ENCODE results near the gene BCL2L13. TPM values are rescaled to one million over a fixed set of nuclear protein-coding genes. Genes with fewer than 3 reads are reported as not detected.

BCL2L13 gene
- total RNA-seq, 1 experiment from 2014 or later, result 38.1 TPM

DNA sequence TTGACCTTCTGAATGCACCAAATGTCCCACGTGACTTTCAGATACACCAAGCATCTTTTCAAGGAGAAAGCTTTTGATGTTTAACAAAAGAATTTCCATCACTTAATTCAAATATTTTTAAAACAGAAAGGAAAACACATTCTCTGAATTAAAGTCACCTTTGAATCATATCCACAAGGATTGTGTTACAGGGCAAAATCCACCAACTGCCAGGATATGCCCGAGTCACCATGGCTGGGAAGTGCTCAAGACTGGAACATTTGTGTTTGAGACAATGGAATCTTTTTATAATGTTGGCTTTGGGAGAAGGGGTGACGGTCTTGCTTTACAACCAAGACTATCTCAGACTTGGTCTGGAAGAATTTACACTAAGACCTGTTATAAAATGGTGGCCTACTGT lies 94.9 kb downstream of the BCL2L13 start:
- ATAC-seq, result no peak
- POLR2A ChIA-PET, result no interaction called here

DNA sequence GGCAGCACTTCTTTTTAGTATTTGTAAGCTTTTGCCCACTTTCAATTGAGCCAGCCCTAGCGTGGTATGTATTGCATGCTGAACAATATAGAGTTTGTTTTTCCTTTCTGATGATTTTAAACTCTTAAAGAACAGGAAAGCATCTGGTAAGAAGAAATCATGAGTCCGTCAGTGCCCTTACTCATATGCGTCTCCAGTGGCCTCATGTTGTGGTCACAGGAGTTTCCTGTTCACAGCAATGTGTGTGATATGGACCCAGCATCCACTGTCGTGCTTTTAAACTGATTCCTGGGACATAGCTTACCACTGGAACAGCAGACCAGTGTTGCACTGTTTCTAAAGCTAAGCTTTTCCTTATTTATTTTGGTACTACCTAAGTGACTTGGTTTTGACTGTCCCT lies 95.6 kb downstream of the BCL2L13 start:
- DNase-seq (ENCODE audit: low spot score), result no peak
- no peak overlapping the region for H3K27ac Mint-ChIP-seq
- TF ChIP-seq, protein P1, sequence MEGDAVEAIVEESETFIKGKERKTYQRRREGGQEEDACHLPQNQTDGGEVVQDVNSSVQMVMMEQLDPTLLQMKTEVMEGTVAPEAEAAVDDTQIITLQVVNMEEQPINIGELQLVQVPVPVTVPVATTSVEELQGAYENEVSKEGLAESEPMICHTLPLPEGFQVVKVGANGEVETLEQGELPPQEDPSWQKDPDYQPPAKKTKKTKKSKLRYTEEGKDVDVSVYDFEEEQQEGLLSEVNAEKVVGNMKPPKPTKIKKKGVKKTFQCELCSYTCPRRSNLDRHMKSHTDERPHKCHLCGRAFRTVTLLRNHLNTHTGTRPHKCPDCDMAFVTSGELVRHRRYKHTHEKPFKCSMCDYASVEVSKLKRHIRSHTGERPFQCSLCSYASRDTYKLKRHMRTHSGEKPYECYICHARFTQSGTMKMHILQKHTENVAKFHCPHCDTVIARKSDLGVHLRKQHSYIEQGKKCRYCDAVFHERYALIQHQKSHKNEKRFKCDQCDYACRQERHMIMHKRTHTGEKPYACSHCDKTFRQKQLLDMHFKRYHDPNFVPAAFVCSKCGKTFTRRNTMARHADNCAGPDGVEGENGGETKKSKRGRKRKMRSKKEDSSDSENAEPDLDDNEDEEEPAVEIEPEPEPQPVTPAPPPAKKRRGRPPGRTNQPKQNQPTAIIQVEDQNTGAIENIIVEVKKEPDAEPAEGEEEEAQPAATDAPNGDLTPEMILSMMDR (IDR thresholded peaks at IDR 0.05), result no peak
- TF ChIP-seq ZNF263 (CRISPR knock-in tag; IDR thresholded peaks at IDR 0.05; ENCODE audit: low read depth), result no peak
- TF ChIP-seq, protein P2, sequence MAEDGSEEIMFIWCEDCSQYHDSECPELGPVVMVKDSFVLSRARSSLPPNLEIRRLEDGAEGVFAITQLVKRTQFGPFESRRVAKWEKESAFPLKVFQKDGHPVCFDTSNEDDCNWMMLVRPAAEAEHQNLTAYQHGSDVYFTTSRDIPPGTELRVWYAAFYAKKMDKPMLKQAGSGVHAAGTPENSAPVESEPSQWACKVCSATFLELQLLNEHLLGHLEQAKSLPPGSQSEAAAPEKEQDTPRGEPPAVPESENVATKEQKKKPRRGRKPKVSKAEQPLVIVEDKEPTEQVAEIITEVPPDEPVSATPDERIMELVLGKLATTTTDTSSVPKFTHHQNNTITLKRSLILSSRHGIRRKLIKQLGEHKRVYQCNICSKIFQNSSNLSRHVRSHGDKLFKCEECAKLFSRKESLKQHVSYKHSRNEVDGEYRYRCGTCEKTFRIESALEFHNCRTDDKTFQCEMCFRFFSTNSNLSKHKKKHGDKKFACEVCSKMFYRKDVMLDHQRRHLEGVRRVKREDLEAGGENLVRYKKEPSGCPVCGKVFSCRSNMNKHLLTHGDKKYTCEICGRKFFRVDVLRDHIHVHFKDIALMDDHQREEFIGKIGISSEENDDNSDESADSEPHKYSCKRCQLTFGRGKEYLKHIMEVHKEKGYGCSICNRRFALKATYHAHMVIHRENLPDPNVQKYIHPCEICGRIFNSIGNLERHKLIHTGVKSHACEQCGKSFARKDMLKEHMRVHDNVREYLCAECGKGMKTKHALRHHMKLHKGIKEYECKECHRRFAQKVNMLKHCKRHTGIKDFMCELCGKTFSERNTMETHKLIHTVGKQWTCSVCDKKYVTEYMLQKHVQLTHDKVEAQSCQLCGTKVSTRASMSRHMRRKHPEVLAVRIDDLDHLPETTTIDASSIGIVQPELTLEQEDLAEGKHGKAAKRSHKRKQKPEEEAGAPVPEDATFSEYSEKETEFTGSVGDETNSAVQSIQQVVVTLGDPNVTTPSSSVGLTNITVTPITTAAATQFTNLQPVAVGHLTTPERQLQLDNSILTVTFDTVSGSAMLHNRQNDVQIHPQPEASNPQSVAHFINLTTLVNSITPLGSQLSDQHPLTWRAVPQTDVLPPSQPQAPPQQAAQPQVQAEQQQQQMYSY (CRISPR knock-in tag; IDR thresholded peaks at IDR 0.05), result no peak
- TF ChIP-seq TEAD1 (CRISPR knock-in tag; IDR thresholded peaks at IDR 0.05), result no peak
- TF ChIP-seq FOXK1 (CRISPR knock-in tag; IDR thresholded peaks at IDR 0.05), result no peak
- no peak for TF ChIP-seq SMAD4 (CRISPR knock-in tag; IDR thresholded peaks at IDR 0.05)
- TF ChIP-seq ZNF423 (CRISPR knock-in tag; IDR thresholded peaks at IDR 0.05), result no peak
- no peak for TF ChIP-seq ZSCAN18 (CRISPR knock-in tag; IDR thresholded peaks at IDR 0.05)
- TF ChIP-seq GRHL2 (CRISPR knock-in tag; IDR thresholded peaks at IDR 0.05; ENCODE audit: insufficient replicate concordance, severe bottlenecking), result no peak
- no peak for TF ChIP-seq CREM (CRISPR knock-in tag; IDR thresholded peaks at IDR 0.05)
- TF ChIP-seq, protein P3, sequence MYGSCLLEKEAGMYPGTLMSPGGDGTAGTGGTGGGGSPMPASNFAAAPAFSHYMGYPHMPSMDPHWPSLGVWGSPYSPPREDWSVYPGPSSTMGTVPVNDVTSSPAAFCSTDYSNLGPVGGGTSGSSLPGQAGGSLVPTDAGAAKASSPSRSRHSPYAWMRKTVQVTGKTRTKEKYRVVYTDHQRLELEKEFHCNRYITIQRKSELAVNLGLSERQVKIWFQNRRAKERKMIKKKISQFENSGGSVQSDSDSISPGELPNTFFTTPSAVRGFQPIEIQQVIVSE (CRISPR knock-in tag; IDR thresholded peaks at IDR 0.05; ENCODE audit: borderline replicate concordance), result no peak
- TF ChIP-seq, protein P4, sequence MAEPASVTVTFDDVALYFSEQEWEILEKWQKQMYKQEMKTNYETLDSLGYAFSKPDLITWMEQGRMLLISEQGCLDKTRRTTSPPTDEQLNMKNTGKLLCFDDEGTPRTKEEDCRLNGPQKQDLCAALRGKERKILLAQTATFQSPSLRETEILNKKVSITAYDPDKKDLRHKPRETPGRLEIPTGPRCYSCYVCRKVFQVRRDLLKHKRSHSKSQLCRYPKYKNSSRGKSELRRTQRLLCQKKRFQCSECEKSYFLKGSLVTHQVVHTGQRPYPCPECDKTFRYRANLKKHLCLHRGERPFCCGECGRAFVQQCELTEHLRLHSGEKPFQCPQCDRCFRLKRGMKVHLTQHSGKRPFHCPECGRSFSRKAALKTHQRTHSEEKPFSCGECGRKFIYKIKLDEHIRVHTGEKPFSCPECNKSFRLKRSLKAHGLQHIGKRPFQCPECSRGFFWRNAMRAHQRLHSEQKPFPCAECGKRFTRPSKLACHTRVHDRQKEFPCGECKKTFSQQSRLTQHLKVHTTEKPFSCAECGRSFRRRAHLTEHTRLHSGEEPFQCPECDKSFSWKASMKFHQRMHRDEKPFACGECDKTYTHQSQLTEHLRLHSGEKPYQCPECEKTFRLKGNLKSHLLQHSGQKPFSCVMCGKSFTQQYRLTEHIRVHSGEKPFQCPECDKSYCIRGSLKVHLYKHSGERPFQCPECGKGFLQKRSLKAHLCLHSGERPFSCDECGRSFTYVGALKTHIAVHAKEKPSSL (CRISPR knock-in tag; conservative IDR thresholded peaks at IDR 0.05), result no peak
- no peak for TF ChIP-seq OVOL2 (CRISPR knock-in tag; IDR thresholded peaks at IDR 0.05; ENCODE audit: borderline replicate concordance)
- no peak for TF ChIP-seq SP1 (CRISPR knock-in tag; conservative IDR thresholded peaks at IDR 0.05)
- TF ChIP-seq ATF1 (CRISPR knock-in tag; IDR thresholded peaks at IDR 0.05), result no peak
- no peak for TF ChIP-seq ZMAT4 (CRISPR knock-in tag; IDR thresholded peaks at IDR 0.05)
- no peak for TF ChIP-seq GABPB1 (CRISPR knock-in tag; IDR thresholded peaks at IDR 0.05)
- no peak for TF ChIP-seq JAZF1 (CRISPR knock-in tag; IDR thresholded peaks at IDR 0.05)

More for the DNA sequence above, 94.9 kb downstream of the BCL2L13 start:
- Mint-ChIP-seq H3K4me3 (no peak overlapping the region), H3K27ac (no peak overlapping the region), H3K27me3 (ENCODE audit: low read depth) (no peaks in the 10 kb centered on the region), H3K4me1 (no peaks in the 10 kb centered on the region), H3K36me3 (peaks cover 15% of the 10 kb centered on the region), H3K9me3 (no peaks in the 10 kb centered on the region)
- DNase-seq (ENCODE audit: low spot score), result no peak
- CTCF ChIA-PET, result interaction anchor here (0.8 to 2.3 kb wide), 2 partner anchors 9 to 52 kb away, joined by 3 to 6 read pairs; no protein-coding TSS in a partner anchor
- TF ChIP-seq TEAD1 (CRISPR knock-in tag; IDR thresholded peaks at IDR 0.05) (no peak), MLX (CRISPR knock-in tag; IDR thresholded peaks at IDR 0.05) (no peak), NR1H2 (CRISPR knock-in tag; IDR thresholded peaks at IDR 0.05) (no peak), GTF2I (CRISPR knock-in tag; conservative IDR thresholded peaks at IDR 0.05) (no peak), TP53 (CRISPR knock-in tag; IDR thresholded peaks at IDR 0.05) (no peak), HMGA2 (CRISPR knock-in tag; IDR thresholded peaks at IDR 0.05) (no peak), SP1 (CRISPR knock-in tag; conservative IDR thresholded peaks at IDR 0.05) (no peak), ZNF317 (CRISPR knock-in tag; IDR thresholded peaks at IDR 0.05; ENCODE audit: borderline replicate concordance, low read depth) (no peak), ZNF138 (CRISPR knock-in tag; conservative IDR thresholded peaks at IDR 0.05) (no peak), ZNF219 (CRISPR knock-in tag; IDR thresholded peaks at IDR 0.05; ENCODE audit: borderline replicate concordance) (no peak)
- TF ChIP-seq, protein P5, sequence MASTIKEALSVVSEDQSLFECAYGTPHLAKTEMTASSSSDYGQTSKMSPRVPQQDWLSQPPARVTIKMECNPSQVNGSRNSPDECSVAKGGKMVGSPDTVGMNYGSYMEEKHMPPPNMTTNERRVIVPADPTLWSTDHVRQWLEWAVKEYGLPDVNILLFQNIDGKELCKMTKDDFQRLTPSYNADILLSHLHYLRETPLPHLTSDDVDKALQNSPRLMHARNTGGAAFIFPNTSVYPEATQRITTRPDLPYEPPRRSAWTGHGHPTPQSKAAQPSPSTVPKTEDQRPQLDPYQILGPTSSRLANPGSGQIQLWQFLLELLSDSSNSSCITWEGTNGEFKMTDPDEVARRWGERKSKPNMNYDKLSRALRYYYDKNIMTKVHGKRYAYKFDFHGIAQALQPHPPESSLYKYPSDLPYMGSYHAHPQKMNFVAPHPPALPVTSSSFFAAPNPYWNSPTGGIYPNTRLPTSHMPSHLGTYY (CRISPR knock-in tag; IDR thresholded peaks at IDR 0.05), result no peak

More for the DNA sequence above, 95.6 kb downstream of the BCL2L13 start:
- ATAC-seq, result no peak
- CTCF ChIA-PET, result interaction anchor here (0.8 to 2.3 kb wide), 3 partner anchors 8 to 51 kb away, joined by 3 to 6 read pairs (median 3); no protein-coding TSS in a partner anchor
- peaks cover 15% of the 10 kb centered on the region for H3K36me3 Mint-ChIP-seq
- no peaks in the 10 kb centered on the region for H3K4me1 Mint-ChIP-seq
- H3K4me3 Mint-ChIP-seq, result no peak overlapping the region
- POLR2A ChIA-PET, result no interaction called here
- H3K27me3 Mint-ChIP-seq (ENCODE audit: low read depth), result no peaks in the 10 kb centered on the region
- no peaks in the 10 kb centered on the region for H3K9me3 Mint-ChIP-seq
